GM08714 (cell line): ENCODE data around the gene GPR17.

ENCODE experiments used
- H3K4me3 ChIP-seq: fragments of 200-500 bp; sonication (Bioruptor generic); 2 replicates; pipeline ENCODE4 v1.5.1; 2014; ENCODE audit warnings: mild to moderate bottlenecking, low read length, inconsistent platforms
- ZNF274 ChIP-seq: IDR thresholded peaks from 2 replicates; pipeline ENCODE4 v1.6.1; 2012; ENCODE audit warnings: mild to moderate bottlenecking, low read depth, low read length

The GPR17 gene

GRCh38 chr2:127657232-127657595 lies 11.3 kb downstream of the GPR17 start:
- TF ChIP-seq ZNF274 = no peak
- no peak overlapping the region for H3K4me3 ChIP-seq

- no peak for TF ChIP-seq ZNF274
- no peak overlapping the region for H3K4me3 ChIP-seq
Observed at GRCh38 chr2:127658146-127658545, 12.2 kb downstream of the GPR17 start.

GRCh38 chr2:127658641-127659407 lies 12.9 kb downstream of the GPR17 start:
- no peak for TF ChIP-seq ZNF274
- no peak overlapping the region for H3K4me3 ChIP-seq

- no peak for TF ChIP-seq ZNF274
- H3K4me3 ChIP-seq = no peak overlapping the region
Observed at GRCh38 chr2:127659408-127660290, 13.7 kb downstream of the GPR17 start.

GRCh38 chr2:127660291-127660578 lies 14.3 kb downstream of the GPR17 start:
- TF ChIP-seq ZNF274 = no peak
- H3K4me3 ChIP-seq = no peak overlapping the region

GRCh38 chr2:127661072-127661649 lies 15.2 kb downstream of the GPR17 start:
- no peak for TF ChIP-seq ZNF274
- H3K4me3 ChIP-seq = no peak overlapping the region

- no peak for TF ChIP-seq ZNF274
- no peak overlapping the region for H3K4me3 ChIP-seq
Observed at GRCh38 chr2:127661949-127662510, 16.1 kb downstream of the GPR17 start.

- no peak overlapping the region for H3K4me3 ChIP-seq
- TF ChIP-seq ZNF274 = no peak
Observed at GRCh38 chr2:127662937-127663565, 17.1 kb downstream of the GPR17 start.

- no peak for TF ChIP-seq ZNF274
Observed at GRCh38 chr2:127663566-127664064, 17.7 kb downstream of the GPR17 start.

GRCh38 chr2:127664065-127664894 lies 18.3 kb downstream of the GPR17 start:
- TF ChIP-seq ZNF274 = no peak
- no peak overlapping the region for H3K4me3 ChIP-seq

More at GRCh38 chr2:127663566-127664064, 17.7 kb downstream of the GPR17 start:
- H3K4me3 ChIP-seq = no peak overlapping the region

- H3K4me3 ChIP-seq = no peak overlapping the region
- no peak for TF ChIP-seq ZNF274
Observed at GRCh38 chr2:127664895-127665225, 18.9 kb downstream of the GPR17 start.

- no peak overlapping the region for H3K4me3 ChIP-seq
- TF ChIP-seq ZNF274 = no peak
Observed at GRCh38 chr2:127665267-127665893, 19.4 kb downstream of the GPR17 start.

- no peak overlapping the region for H3K4me3 ChIP-seq
- no peak for TF ChIP-seq ZNF274
Observed at GRCh38 chr2:127669056-127669455, 23.1 kb downstream of the GPR17 start.
